Suprapubic skin (tissue), 4 donors: ENCODE data around the gene RNF220. TPM values are rescaled to one million over a fixed set of nuclear protein-coding genes. Genes with fewer than 3 reads are reported as not detected.

ENCODE experiments used
- DNase-seq, 2 donors: peaks; one replicate each; pipeline ENCODE4 v3.0.0-alpha.2; 2019; ENCODE audit warnings: low spot score in 2 of 2
- H3K27ac ChIP-seq: fragments of 200-600 bp; sonication (generic); one replicate; pipeline ENCODE4 v1.5.1; 2019
- H3K27me3 ChIP-seq: fragments of 200-600 bp; sonication (generic); one replicate; pipeline ENCODE4 v1.5.1; 2019
- H3K36me3 ChIP-seq: fragments of 200-600 bp; sonication (generic); one replicate; pipeline ENCODE4 v1.5.1; 2019
- H3K4me1 ChIP-seq: fragments of 200-600 bp; sonication (generic); one replicate; pipeline ENCODE4 v1.5.1; 2019
- H3K4me3 ChIP-seq: fragments of 200-600 bp; sonication (generic); one replicate; pipeline ENCODE4 v1.5.1; 2019; ENCODE audit warnings: mild to moderate bottlenecking
- H3K9me3 ChIP-seq: fragments of 200-600 bp; sonication (generic); one replicate; pipeline ENCODE4 v1.5.1; 2019
- CTCF ChIP-seq, 2 donors: fragments of 200-600 bp in 1 of 2; fragments of 450-650 bp in 1 of 2; sonication (generic) in 1 of 2; IDR thresholded peaks; one replicate each; pipeline ENCODE4 v1.5.1; 2016 to 2019; ENCODE audit warnings: antibody characterized with exemption in 2 of 2, mild to moderate bottlenecking in 1 of 2, moderate library complexity in 1 of 2
- EP300 ChIP-seq: sonication (generic); formaldehyde crosslinking; IDR thresholded peaks from one replicate; pipeline ENCODE4 v1.6.1; 2017; ENCODE audit warnings: antibody characterized with exemption
- POLR2A ChIP-seq, 2 donors: fragments of 450-650 bp; IDR thresholded peaks; one replicate each; pipeline ENCODE4 v1.6.1; 2017; ENCODE audit warnings: antibody characterized with exemption in 2 of 2, mild to moderate bottlenecking in 2 of 2, moderate library complexity in 2 of 2
- POLR2AphosphoS5 ChIP-seq, 3 donors: sonication (generic); formaldehyde crosslinking; IDR thresholded peaks; one replicate each; pipeline ENCODE4 v1.6.1; 2017; ENCODE audit warnings: antibody characterized with exemption in 3 of 3
- WGBS: methylation state at CpG from one replicate; pipeline ENCODE4 v1.1.5; 2018; 5-methylcytosine and 5-hydroxymethylcytosine counted together
- total RNA-seq, 4 donors: library from RNA; depleted of rRNA; stranded (reverse); fragments of >200 nt; gene quantifications; one replicate each; pipeline ENCODE4 v1.1.0, GENCODE V29; 2016

The RNF220 gene
- total RNA-seq, 4 donors from 2014 or later = 79.4 to 124 (median 99.5) TPM

GRCh38 chr1:44646261-44647110, 241.4 kb downstream of the RNF220 start:
- peaks cover 27% of the 10 kb centered on the region for H3K4me1 ChIP-seq
- no peaks in the 10 kb centered on the region for H3K27me3 ChIP-seq
- no peak overlapping the region for H3K4me3 ChIP-seq
- H3K27ac ChIP-seq = peak overlapping the region; percentile 3
- H3K9me3 ChIP-seq = no peaks in the 10 kb centered on the region
- peaks cover 96% of the 10 kb centered on the region for H3K36me3 ChIP-seq
- DNase-seq = no peak
- 80% methylated on average over 25 of the region's 28 CpGs for WGBS
- TF ChIP-seq POLR2A (IDR thresholded peaks at IDR 0.05) (no peak), POLR2AphosphoS5 (IDR thresholded peaks at IDR 0.05) (no peak), EP300 (no peak), CTCF (IDR thresholded peaks at IDR 0.05) (no peak)

GRCh38 chr1:44647896-44648295, 242.8 kb downstream of the RNF220 start:
- Histone ChIP-seq H3K9me3 (no peaks in the 10 kb centered on the region), H3K36me3 (peaks cover 85% of the 10 kb centered on the region), H3K4me3 (no peak overlapping the region), H3K27me3 (no peaks in the 10 kb centered on the region), H3K27ac (no peak overlapping the region), H3K4me1 (peaks cover 24% of the 10 kb centered on the region)
- TF ChIP-seq CTCF (IDR thresholded peaks at IDR 0.05) (no peak), EP300 (no peak), POLR2A (IDR thresholded peaks at IDR 0.05) (no peak), POLR2AphosphoS5 (IDR thresholded peaks at IDR 0.05) (no peak)
- 98% methylated on average over 2 of the region's 2 CpGs for WGBS
- no peak for DNase-seq

GRCh38 chr1:44648529-44649250, 243.6 kb downstream of the RNF220 start:
- H3K27ac ChIP-seq = no peak overlapping the region
- H3K9me3 ChIP-seq = no peaks in the 10 kb centered on the region
- no peak overlapping the region for H3K4me3 ChIP-seq
- TF ChIP-seq CTCF (IDR thresholded peaks at IDR 0.05) (no peak), POLR2AphosphoS5 (IDR thresholded peaks at IDR 0.05) (no peak), EP300 (no peak), POLR2A (IDR thresholded peaks at IDR 0.05) (no peak)
- H3K4me1 ChIP-seq = peaks cover 21% of the 10 kb centered on the region
- 89% methylated on average over 11 of the region's 13 CpGs for WGBS
- peaks cover 77% of the 10 kb centered on the region for H3K36me3 ChIP-seq
- H3K27me3 ChIP-seq = no peaks in the 10 kb centered on the region
- DNase-seq = no peak

GRCh38 chr1:44649788-44650158, 244.7 kb downstream of the RNF220 start:
- no peak overlapping the region for H3K27ac ChIP-seq
- TF ChIP-seq EP300 = no peak
- no peak for TF ChIP-seq POLR2AphosphoS5 (IDR thresholded peaks at IDR 0.05)
- no peak for TF ChIP-seq CTCF (IDR thresholded peaks at IDR 0.05)
- no peak for TF ChIP-seq POLR2A (IDR thresholded peaks at IDR 0.05)
- peaks cover 74% of the 10 kb centered on the region for H3K36me3 ChIP-seq

More at GRCh38 chr1:44649788-44650158, 244.7 kb downstream of the RNF220 start:
- no peak for DNase-seq
- Histone ChIP-seq H3K9me3 (no peaks in the 10 kb centered on the region), H3K4me1 (peaks cover 15% of the 10 kb centered on the region), H3K27me3 (no peaks in the 10 kb centered on the region), H3K4me3 (no peak overlapping the region)
- 94% methylated on average over 9 of the region's 13 CpGs for whole genome bisulfite sequencing
